Measurements from ENCODE around the gene ERICH3. TPM values are rescaled to one million over a fixed set of nuclear protein-coding genes. Genes with fewer than 3 reads are reported as not detected.

ERICH3 gene
- total RNA-seq, 2 experiments from 2014 or later, result not detected

DNA sequence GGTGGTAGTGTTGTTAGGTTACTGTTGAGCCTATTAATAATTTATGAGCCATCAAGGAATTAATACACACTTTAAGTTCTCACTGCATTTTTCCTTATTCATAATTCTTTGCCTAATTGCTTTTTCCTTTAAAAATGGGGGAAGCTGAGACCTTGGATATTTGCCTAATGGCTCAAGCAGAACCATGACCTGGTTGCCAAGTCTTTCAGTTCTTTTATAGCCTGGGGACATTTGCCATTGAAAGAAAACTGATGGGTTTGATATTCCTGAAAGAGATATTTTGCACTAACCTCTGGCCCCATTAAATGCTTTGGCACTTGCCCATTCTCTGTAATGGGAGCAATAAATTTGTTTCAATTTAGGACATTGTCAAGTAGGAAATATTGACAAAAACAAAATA, 142.7 kb downstream of the ERICH3 start:
- Mint-ChIP-seq H3K4me1 (no peaks in the 10 kb centered on the region), H3K27me3 (no peaks in the 10 kb centered on the region), H3K4me3 (no peak overlapping the region), H3K9me3 (ENCODE audit: low read depth) (no peaks in the 10 kb centered on the region), H3K27ac (no peak overlapping the region), H3K36me3 (ENCODE audit: low read depth) (no peaks in the 10 kb centered on the region)
- ATAC-seq, result no peak
- ChIA-PET CTCF (interaction anchor here (0.6 kb wide), 1 partner anchor 44 kb away, joined by 3 read pairs; no protein-coding TSS in a partner anchor), POLR2A (interaction anchor here (0.7 kb wide), 1 partner anchor 71 kb away, joined by 3 read pairs; no protein-coding TSS in a partner anchor)
- DNase-seq, result no peak
- intact Hi-C loops (cut with DNase I, micrococcal nuclease), result no loop called here

- DNase-seq, result no peak
- H3K36me3 Mint-ChIP-seq (ENCODE audit: low read depth), result no peaks in the 10 kb centered on the region
- no peaks in the 10 kb centered on the region for H3K9me3 Mint-ChIP-seq (ENCODE audit: low read depth)
- no peaks in the 10 kb centered on the region for H3K27me3 Mint-ChIP-seq
- no peaks in the 10 kb centered on the region for H3K4me1 Mint-ChIP-seq
- ChIA-PET POLR2A (no interaction called here), CTCF (no interaction called here)
- H3K27ac Mint-ChIP-seq, result no peak overlapping the region
- H3K4me3 Mint-ChIP-seq, result no peak overlapping the region
- intact Hi-C loops (cut with DNase I, micrococcal nuclease), result no loop called here
- ATAC-seq, result no peak
These were observed 145.5 kb downstream of the ERICH3 start for GRCh38 chr1:74528123-74528522.

DNA sequence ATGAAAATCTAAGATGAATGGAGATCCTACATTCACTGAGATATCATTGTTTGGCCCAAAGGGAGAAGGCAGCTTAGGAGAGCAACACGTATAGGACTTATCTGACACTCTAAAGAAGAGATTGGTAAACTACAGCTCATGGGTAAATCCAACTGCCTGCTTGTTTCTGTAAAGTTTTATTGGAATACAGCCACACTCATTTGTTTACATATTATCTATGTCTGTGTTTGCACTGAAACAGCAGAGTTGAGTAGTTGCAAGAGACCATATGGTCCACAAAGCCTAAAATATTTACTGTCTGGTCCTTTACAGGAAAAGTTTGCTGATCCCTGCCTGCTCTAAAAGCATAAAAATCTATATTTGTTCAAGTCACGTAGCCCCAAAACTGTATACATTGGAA, 146.9 kb downstream of the ERICH3 start:
- Mint-ChIP-seq H3K4me3 (no peak overlapping the region), H3K36me3 (ENCODE audit: low read depth) (no peaks in the 10 kb centered on the region), H3K4me1 (no peaks in the 10 kb centered on the region), H3K27ac (no peak overlapping the region), H3K27me3 (peaks cover 4% of the 10 kb centered on the region), H3K9me3 (ENCODE audit: low read depth) (no peaks in the 10 kb centered on the region)
- DNase-seq, result no peak
- ChIA-PET CTCF (interaction anchor here (0.6 to 1.0 kb wide), 2 partner anchors 107 to 163 kb away, joined by 3 read pairs; no protein-coding TSS in a partner anchor), POLR2A (no interaction called here)
- intact Hi-C loops (cut with DNase I, micrococcal nuclease), result no loop called here
- no peak for ATAC-seq

DNA sequence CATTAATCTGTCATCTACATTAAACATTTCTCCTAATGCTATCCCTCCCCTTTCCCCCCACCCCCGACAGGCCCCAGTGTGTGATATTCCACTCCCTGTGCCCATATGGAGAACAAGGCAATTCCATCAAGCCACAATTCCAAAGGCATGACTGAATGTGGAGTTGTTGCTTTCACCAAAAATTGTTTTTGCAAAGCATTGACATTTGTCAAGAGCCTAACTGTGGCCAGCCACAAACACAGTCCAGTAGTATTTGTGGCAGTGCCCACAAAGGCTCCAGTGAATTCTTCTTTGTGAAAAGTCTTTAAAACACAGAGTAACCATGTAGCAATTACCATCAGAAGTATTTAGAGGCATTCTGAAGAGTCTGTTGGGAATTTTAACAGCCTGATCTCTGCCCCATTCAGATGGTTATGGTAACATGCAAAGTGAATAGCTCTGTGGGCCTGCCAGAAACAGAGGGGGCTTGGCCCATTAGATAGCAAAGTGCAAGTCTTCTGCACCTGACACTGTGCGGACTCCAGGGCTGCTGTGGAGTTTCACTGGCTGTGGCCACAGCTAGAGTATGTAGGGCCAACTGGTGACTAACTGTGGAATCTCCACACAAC, 149.6 kb downstream of the ERICH3 start:
- no peaks in the 10 kb centered on the region for H3K4me1 Mint-ChIP-seq
- peaks cover 4% of the 10 kb centered on the region for H3K27me3 Mint-ChIP-seq
- no peak overlapping the region for H3K4me3 Mint-ChIP-seq
- ChIA-PET CTCF (no interaction called here), POLR2A (no interaction called here)
- H3K9me3 Mint-ChIP-seq (ENCODE audit: low read depth), result no peaks in the 10 kb centered on the region
- H3K27ac Mint-ChIP-seq, result no peak overlapping the region
- intact Hi-C loops (cut with DNase I, micrococcal nuclease), result no loop called here
- H3K36me3 Mint-ChIP-seq (ENCODE audit: low read depth), result no peaks in the 10 kb centered on the region
- DNase-seq (no peak), ATAC-seq (no peak)

GRCh38 chr1:74522148-74522547, 151.4 kb downstream of the ERICH3 start:
- H3K9me3 Mint-ChIP-seq (ENCODE audit: low read depth), result no peaks in the 10 kb centered on the region
- no peak for ATAC-seq
- no peaks in the 10 kb centered on the region for H3K4me1 Mint-ChIP-seq
- no peak overlapping the region for H3K27ac Mint-ChIP-seq
- POLR2A ChIA-PET, result no interaction called here
- intact Hi-C loops (cut with DNase I, micrococcal nuclease), result no loop called here
- CTCF ChIA-PET, result no interaction called here
- peaks cover 4% of the 10 kb centered on the region for H3K27me3 Mint-ChIP-seq
- no peak overlapping the region for H3K4me3 Mint-ChIP-seq
- H3K36me3 Mint-ChIP-seq (ENCODE audit: low read depth), result no peaks in the 10 kb centered on the region
- DNase-seq, result no peak

Other genes with a start within 250 kb of the ERICH3 start
- not detected for gene LRRC53, start 161.2 kb downstream of the ERICH3 start, total RNA-seq
- 10 to 100 TPM; 26.7 to 34.2 TPM for gene CRYZ, start 59.3 kb upstream of the ERICH3 start, total RNA-seq
- 10 to 100 TPM; 29.9 to 33.7 TPM for gene TYW3, start 59.4 kb upstream of the ERICH3 start, total RNA-seq

Measured in activated CD4-positive, alpha-beta T cell treated with anti-CD3 and anti-CD28 coated beads for 36 hours (primary cell).